MCF 10A (cell line): ENCODE data around the gene MKLN1. TPM values are rescaled to one million over a fixed set of nuclear protein-coding genes. Genes with fewer than 3 reads are reported as not detected.

Experiments
- BruUV-seq: library from RNA; stranded (reverse); fragments of 400-500 nt; replicated peaks from 2 replicates; lab custom pipeline; 2021; lab: Mats Ljungman, UMichigan
- CTCF ChIA-PET: fragments of 300-600 bp; sonication (Branson Sonifier 250); formaldehyde crosslinking; extraction: SDS; loops from one replicate; lab custom pipeline; 2021; ENCODE audit warnings: antibody characterized with exemption, inconsistent platforms; lab: Yijun Ruan, JAX
- POLR2A ChIA-PET: fragments of 300-600, 350-650 bp; sonication (Branson Sonifier 250); formaldehyde crosslinking; extraction: SDS; loops from one replicate; lab custom pipeline; 2020; ENCODE audit warnings: antibody characterized with exemption, inconsistent platforms; lab: Yijun Ruan, JAX
- DNase-seq: peaks from one replicate; pipeline ENCODE4 v3.0.0-alpha.2; 2018; ENCODE audit not compliant: unreplicated experiment
- H3K27ac Mint-ChIP-seq: one replicate; pipeline ENCODE4 v1.8.0; 2022; ENCODE audit warnings: mild to moderate bottlenecking, low read depth, mixed read lengths; ENCODE audit not compliant: unreplicated experiment
- H3K27me3 Mint-ChIP-seq: one replicate; pipeline ENCODE4 v1.8.0; 2022; ENCODE audit warnings: mixed read lengths; ENCODE audit not compliant: insufficient read depth, unreplicated experiment
- H3K36me3 Mint-ChIP-seq: one replicate; pipeline ENCODE4 v1.8.0; 2022; ENCODE audit warnings: mild to moderate bottlenecking, moderate library complexity, mixed read lengths; ENCODE audit not compliant: insufficient read depth, unreplicated experiment
- H3K4me1 Mint-ChIP-seq: one replicate; pipeline ENCODE4 v1.8.0; 2022; ENCODE audit warnings: mixed read lengths; ENCODE audit not compliant: insufficient read depth, unreplicated experiment
- H3K4me3 Mint-ChIP-seq: one replicate; pipeline ENCODE4 v1.8.0; 2022; ENCODE audit warnings: mild to moderate bottlenecking, moderate library complexity, mixed read lengths; ENCODE audit not compliant: unreplicated experiment
- H3K9me3 Mint-ChIP-seq: one replicate; pipeline ENCODE4 v1.8.0; 2022; ENCODE audit warnings: mixed read lengths; ENCODE audit not compliant: unreplicated experiment
- intact Hi-C: fragments of 100-400 bp; cut with micrococcal nuclease; formaldehyde crosslinking; loops from 2 replicates; pipeline ENCODE4 v1.14.1; 2022
- total RNA-seq: library from RNA; stranded (reverse); gene quantifications from 2 replicates; pipeline ENCODE4 v1.2.3, GENCODE V29; 2022
- TF ChIP-seq, protein P1 (sequence below): fragments of 200-600 bp; IDR thresholded peaks from one replicate; pipeline ENCODE4 v1.8.0; 2022; ENCODE audit warnings: antibody characterized with exemption, mild to moderate bottlenecking; ENCODE audit not compliant: unreplicated experiment

The MKLN1 gene
- total RNA-seq, 1 experiment from 2014 or later = 35.6 TPM

DNA sequence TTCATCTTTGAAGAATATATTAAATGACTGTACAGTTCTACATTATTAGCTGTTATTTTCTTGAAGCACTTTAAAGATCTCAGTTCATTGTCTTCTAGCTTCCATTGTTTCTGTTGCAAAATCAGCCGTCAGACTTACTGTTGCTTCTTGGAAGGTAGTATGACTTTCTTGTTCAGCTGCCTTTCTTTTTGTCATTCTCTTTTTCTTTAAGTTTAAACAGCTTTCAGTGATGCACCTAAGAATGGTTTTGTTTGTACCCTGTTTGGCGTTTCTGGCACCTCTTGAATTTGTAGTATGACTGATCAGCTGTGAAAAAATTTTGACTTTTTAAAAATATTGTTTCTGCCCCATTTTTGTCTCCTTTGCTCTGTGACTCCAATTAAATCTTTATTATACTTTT lies 9.3 kb downstream of the MKLN1 start:
- BruUV-seq = no TSS peak
- Mint-ChIP-seq H3K4me3 (no peak overlapping the region), H3K27me3 (no peaks in the 10 kb centered on the region), H3K36me3 (peaks cover 16% of the 10 kb centered on the region), H3K9me3 (peaks cover 16% of the 10 kb centered on the region), H3K27ac (no peak overlapping the region), H3K4me1 (no peaks in the 10 kb centered on the region)
- peak; percentile 48 for DNase-seq
- TF ChIP-seq, protein P1, sequence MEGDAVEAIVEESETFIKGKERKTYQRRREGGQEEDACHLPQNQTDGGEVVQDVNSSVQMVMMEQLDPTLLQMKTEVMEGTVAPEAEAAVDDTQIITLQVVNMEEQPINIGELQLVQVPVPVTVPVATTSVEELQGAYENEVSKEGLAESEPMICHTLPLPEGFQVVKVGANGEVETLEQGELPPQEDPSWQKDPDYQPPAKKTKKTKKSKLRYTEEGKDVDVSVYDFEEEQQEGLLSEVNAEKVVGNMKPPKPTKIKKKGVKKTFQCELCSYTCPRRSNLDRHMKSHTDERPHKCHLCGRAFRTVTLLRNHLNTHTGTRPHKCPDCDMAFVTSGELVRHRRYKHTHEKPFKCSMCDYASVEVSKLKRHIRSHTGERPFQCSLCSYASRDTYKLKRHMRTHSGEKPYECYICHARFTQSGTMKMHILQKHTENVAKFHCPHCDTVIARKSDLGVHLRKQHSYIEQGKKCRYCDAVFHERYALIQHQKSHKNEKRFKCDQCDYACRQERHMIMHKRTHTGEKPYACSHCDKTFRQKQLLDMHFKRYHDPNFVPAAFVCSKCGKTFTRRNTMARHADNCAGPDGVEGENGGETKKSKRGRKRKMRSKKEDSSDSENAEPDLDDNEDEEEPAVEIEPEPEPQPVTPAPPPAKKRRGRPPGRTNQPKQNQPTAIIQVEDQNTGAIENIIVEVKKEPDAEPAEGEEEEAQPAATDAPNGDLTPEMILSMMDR = no peak
- ChIA-PET POLR2A (interaction anchor here (0.5 to 2.1 kb wide), 3 partner anchors 9 to 231 kb away, joined by 3 to 12 read pairs (median 5); partner anchors contain the start of gene MKLN1), CTCF (interaction anchor here (0.6 to 1.5 kb wide), 2 partner anchors 8 to 10 kb away, joined by 3 to 7 read pairs; no protein-coding TSS in a partner anchor)
- intact Hi-C loops = no loop called here

DNA sequence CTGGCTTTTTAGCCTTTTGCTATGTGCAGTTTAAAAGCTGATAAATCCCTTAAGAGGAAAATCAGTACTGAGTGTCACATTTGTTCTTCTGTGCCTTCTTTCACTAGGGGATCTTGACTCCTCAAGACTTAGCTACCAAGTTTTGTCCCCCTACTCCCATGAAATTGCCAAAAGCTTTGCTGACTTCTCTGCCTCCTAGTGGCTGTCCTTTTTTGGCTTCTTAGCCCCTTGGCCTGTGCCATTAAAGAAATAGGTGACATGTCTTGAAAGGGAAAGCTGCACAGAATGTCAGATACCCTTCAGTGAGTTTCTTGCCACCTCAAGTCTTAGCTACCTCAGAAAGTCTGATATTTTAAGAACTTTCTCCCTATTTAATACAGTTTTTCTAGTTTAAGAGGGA lies 10.5 kb downstream of the MKLN1 start:
- peaks cover 16% of the 10 kb centered on the region for H3K9me3 Mint-ChIP-seq
- intact Hi-C loops = no loop called here
- ChIA-PET POLR2A (interaction anchor here (1.1 kb wide), 1 partner anchor 11 kb away, joined by 6 read pairs; the partner anchor contains the start of gene MKLN1), CTCF (interaction anchor here (0.9 kb wide), 1 partner anchor 61 kb away, joined by 3 read pairs; no protein-coding TSS in a partner anchor)
- H3K36me3 Mint-ChIP-seq = peaks cover 13% of the 10 kb centered on the region
- no peaks in the 10 kb centered on the region for H3K27me3 Mint-ChIP-seq
- no TSS peak for BruUV-seq
- TF ChIP-seq, protein P1 = no peak
- H3K4me1 Mint-ChIP-seq = no peaks in the 10 kb centered on the region
- no peak overlapping the region for H3K4me3 Mint-ChIP-seq
- H3K27ac Mint-ChIP-seq = no peak overlapping the region
- no peak for DNase-seq

DNA sequence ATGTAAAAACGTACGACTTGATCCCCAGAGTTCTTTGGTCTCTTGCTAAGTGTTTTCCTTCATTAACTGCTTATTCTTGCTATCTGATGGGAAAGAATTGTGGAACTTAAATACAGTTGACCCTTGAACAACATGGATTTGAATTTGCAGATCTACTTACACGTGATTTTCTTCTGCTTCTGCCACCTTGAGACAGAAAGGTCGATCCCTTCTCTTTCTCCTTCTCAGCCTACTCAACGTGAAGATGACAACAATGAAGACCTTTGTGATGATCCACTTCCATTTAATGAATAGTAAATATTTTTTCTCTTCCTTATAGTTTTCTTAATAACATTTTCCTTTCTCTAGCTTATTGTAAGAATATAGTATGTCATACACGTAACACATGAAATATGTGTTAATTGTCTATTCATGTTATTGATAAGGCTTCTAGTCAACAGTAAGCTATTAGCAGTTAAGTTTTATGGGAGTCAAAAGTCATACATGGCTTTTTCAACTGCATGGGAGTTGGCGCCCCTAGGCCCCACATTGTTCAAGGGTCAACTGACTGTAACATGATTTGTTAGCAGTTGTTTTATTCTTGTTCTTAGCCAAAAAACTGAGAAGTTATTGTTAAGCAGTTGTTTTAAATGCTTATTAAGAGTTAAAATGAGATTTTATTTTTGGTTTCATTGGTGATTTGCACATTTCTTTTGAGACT lies 11.2 kb downstream of the MKLN1 start:
- Mint-ChIP-seq H3K4me3 (no peak overlapping the region), H3K27ac (no peak overlapping the region), H3K27me3 (no peaks in the 10 kb centered on the region), H3K9me3 (peaks cover 16% of the 10 kb centered on the region), H3K36me3 (peaks cover 6% of the 10 kb centered on the region), H3K4me1 (no peaks in the 10 kb centered on the region)
- ChIA-PET POLR2A (interaction anchor here (0.6 to 1.1 kb wide), 2 partner anchors 11 to 300 kb away, joined by 3 to 6 read pairs; partner anchors contain the start of gene MKLN1), CTCF (no interaction called here)
- no TSS peak for BruUV-seq
- TF ChIP-seq, protein P1 = no peak
- intact Hi-C loops = no loop called here
- no peak for DNase-seq

DNA sequence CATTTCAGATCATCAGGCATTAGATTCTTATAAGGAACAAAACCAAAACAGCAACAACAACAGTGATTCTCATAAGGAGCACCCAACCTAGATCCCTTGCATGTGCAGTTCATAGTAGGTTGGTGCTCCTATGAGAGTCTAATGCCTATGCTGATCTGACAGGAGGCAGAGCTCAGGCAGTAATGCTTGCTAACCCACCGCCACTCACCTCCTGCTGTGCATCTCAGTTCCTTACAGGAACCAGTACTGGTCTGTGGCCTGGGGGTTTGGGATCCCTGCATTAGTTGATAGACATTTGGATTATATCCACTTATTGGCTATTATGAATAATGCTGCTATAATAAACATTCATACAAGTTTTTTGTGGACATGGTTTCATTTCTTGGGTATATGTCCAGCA lies 14.0 kb downstream of the MKLN1 start:
- no peak overlapping the region for H3K27ac Mint-ChIP-seq
- TF ChIP-seq, protein P1 = no peak
- no TSS peak for BruUV-seq
- CTCF ChIA-PET = interaction anchor here (0.6 kb wide), 1 partner anchor 75 kb away, joined by 3 read pairs; no protein-coding TSS in a partner anchor
- peaks cover under 1% of the 10 kb centered on the region for H3K4me1 Mint-ChIP-seq
- no peak overlapping the region for H3K4me3 Mint-ChIP-seq
- peaks cover 9% of the 10 kb centered on the region for H3K9me3 Mint-ChIP-seq
- intact Hi-C loops = no loop called here
- H3K27me3 Mint-ChIP-seq = no peaks in the 10 kb centered on the region
- POLR2A ChIA-PET = interaction anchor here (3.4 kb wide), 1 partner anchor 13 kb away, joined by 16 read pairs; the partner anchor contains the start of gene MKLN1
- peaks cover 6% of the 10 kb centered on the region for H3K36me3 Mint-ChIP-seq
- no peak for DNase-seq
